ENCODE data around the gene ADARB2.

ADARB2 gene

DNA sequence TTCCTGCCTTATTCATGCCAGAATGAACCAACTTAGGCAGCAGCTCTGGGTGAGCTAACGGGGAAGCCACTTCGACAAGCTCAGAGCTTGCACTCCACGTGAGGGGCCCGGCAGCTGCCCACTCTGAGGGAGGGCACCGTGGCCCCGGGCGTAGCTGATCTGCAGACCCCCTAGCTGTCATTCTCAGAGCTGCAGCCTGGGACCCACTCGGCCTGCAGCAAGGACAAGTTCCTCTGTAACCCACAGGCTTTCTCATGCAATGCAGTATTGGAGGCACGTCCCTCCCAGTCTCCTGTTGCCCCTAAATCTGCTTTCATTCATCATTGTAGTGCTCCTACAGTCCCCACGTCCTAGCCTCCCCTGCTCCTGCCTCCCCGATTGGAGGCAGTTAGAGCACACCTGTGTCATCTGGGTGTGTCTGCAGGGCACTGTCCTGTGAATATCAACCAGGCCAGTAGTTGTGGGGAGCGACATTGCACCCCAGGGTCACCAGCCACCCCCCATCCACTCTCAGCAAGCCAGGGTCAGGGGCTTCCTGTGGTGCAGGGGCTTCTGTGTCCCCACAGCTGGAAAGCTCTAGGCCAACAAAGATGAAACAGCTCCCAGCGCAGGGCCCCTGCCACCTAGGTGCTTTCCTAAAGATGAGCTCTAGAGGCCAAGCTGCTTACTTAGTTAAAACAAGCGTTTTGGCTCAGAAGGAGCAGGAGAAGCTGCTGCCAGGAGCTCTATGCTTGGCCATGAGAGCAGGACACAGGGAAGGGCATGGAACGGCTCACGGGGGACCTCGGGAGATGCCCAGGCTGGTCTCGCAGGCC is 333.6 kb downstream of the ADARB2 start:
- no peak overlapping the region for H3K4me3 ChIP-seq (ENCODE audit: control insufficient read depth, low read depth, low read length)
- DNase-seq (ENCODE audit: low read depth), result no peak
- TF ChIP-seq, protein P1, sequence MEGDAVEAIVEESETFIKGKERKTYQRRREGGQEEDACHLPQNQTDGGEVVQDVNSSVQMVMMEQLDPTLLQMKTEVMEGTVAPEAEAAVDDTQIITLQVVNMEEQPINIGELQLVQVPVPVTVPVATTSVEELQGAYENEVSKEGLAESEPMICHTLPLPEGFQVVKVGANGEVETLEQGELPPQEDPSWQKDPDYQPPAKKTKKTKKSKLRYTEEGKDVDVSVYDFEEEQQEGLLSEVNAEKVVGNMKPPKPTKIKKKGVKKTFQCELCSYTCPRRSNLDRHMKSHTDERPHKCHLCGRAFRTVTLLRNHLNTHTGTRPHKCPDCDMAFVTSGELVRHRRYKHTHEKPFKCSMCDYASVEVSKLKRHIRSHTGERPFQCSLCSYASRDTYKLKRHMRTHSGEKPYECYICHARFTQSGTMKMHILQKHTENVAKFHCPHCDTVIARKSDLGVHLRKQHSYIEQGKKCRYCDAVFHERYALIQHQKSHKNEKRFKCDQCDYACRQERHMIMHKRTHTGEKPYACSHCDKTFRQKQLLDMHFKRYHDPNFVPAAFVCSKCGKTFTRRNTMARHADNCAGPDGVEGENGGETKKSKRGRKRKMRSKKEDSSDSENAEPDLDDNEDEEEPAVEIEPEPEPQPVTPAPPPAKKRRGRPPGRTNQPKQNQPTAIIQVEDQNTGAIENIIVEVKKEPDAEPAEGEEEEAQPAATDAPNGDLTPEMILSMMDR (IDR thresholded peaks at IDR 0.05; ENCODE audit: control insufficient read depth, insufficient read depth, low read depth, low read length, missing control alignments), result no peak

DNA sequence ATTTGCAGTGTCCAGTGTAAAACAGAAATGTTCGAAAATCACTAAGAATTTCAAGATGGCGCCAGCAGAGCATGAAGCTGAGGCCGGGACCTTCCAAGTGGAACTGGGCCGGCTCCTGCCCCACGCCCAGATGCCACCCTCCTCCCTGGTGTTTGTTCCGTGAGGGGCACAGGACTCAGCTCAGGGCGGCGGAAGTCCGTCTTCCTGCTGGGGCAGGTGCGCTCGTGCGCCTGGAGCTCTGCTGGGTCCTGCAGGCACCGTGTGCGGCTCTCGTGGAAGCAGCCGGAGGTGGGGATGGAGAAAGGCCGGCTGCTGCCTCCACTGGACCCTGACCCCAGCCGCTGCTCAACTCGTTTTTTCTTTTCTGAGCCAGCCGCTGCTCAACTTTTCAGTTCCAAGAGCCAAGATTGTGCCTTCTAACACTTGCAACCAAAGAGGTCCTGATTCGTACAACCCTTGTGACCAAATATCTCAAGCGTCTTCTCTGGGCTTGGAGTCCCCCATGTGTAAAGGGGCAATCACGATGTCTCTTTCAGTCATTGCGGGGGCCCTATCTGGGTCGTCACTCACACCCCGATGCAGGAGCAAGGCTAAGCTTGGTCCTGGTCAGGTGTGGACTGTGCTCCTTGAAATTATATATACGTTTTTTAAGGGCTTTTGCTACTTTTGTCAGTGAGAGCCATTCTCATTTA is 334.4 kb downstream of the ADARB2 start:
- DNase-seq (ENCODE audit: low read depth), result no peak
- TF ChIP-seq, protein P1 (IDR thresholded peaks at IDR 0.05; ENCODE audit: control insufficient read depth, insufficient read depth, low read depth, low read length, missing control alignments), result no peak
- H3K4me3 ChIP-seq (ENCODE audit: control insufficient read depth, low read depth, low read length), result no peak overlapping the region

DNA sequence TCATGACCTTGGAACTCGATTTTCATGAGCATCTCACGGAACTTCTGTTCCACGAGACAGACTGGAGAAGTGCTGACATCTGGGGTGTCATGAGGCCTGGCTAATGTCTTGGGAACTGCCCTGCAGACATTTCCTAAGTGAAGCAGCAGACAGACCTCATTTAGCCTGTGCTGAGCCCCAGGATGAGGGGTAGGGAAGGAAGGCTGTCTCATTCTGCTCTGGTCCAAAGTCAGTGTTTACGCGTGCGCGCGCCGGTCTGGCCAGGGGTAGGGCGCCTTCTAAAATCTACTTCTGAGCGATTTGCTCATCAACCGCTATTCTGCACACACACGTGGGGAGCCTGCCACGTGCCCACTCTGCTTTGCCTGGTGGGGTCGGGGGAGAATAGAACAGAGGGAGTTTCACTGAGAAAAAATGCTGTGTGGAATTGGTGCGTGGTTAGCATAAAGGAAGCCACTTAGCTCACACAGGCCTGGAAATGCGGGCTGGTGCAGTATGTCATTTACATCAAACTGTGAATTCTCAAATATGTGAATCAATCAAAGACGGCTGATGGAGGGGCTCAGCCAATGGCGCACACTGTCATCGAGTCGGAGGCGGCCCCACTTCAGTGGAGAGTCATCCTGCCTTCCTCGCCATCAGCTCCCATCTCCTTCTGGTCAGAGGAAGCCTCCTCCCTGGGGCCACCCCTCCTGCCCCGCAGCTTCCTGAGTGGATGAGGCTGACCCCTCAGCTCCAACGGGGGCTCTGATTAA is 335.1 kb downstream of the ADARB2 start:
- no peak for DNase-seq (ENCODE audit: low read depth)
- TF ChIP-seq, protein P1 (IDR thresholded peaks at IDR 0.05; ENCODE audit: control insufficient read depth, insufficient read depth, low read depth, low read length, missing control alignments), result no peak

DNA sequence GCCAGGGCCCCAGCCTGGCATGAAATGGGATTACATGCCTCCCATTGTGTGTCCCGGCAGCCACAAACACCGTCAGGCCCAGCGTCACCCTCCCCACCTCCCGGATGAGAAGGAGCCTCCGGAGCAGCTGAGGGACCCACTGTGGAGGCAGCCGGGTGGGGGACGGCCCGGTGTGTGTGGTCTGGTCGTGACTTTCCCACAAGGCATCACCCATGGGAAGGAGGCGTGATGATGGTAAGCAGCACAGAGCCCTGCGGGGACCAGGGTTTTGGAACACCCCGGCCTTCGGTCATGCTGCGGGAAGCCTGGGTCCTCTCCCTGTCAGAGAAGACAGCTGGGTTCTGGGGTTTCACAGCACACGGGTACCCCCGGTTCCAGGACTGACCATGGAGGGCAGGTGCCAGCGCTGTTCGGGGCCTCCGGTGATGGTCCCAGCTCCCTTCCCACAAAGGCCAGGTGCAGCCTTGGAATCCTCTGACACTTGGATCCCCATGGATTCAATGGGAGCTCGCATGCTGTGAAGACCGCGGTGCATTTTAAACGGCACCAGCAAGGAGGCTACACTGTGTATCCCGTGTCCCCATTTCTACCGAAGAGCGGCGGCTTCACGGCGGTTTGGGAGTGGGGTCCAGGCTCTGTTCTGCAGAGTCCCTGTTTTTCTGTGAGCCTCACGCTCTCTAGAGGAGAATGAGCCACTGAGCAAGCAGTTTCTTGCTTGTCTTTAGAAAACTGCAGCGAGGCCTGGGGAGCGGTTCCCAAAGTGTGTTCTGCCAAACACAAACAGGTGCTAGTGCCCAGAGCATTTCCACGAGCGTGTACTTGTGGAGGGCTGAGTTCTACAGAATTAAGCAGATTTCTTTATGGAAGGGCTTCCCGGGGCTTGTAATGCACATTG is 336.0 kb downstream of the ADARB2 start:
- no peak for DNase-seq (ENCODE audit: low read depth)
- TF ChIP-seq, protein P1 (IDR thresholded peaks at IDR 0.05; ENCODE audit: control insufficient read depth, insufficient read depth, low read depth, low read length, missing control alignments), result no peak
- no peak overlapping the region for H3K4me3 ChIP-seq (ENCODE audit: control insufficient read depth, low read depth, low read length)

More for the DNA sequence above, 335.1 kb downstream of the ADARB2 start:
- H3K4me3 ChIP-seq (ENCODE audit: control insufficient read depth, low read depth, low read length), result no peak overlapping the region

DNA sequence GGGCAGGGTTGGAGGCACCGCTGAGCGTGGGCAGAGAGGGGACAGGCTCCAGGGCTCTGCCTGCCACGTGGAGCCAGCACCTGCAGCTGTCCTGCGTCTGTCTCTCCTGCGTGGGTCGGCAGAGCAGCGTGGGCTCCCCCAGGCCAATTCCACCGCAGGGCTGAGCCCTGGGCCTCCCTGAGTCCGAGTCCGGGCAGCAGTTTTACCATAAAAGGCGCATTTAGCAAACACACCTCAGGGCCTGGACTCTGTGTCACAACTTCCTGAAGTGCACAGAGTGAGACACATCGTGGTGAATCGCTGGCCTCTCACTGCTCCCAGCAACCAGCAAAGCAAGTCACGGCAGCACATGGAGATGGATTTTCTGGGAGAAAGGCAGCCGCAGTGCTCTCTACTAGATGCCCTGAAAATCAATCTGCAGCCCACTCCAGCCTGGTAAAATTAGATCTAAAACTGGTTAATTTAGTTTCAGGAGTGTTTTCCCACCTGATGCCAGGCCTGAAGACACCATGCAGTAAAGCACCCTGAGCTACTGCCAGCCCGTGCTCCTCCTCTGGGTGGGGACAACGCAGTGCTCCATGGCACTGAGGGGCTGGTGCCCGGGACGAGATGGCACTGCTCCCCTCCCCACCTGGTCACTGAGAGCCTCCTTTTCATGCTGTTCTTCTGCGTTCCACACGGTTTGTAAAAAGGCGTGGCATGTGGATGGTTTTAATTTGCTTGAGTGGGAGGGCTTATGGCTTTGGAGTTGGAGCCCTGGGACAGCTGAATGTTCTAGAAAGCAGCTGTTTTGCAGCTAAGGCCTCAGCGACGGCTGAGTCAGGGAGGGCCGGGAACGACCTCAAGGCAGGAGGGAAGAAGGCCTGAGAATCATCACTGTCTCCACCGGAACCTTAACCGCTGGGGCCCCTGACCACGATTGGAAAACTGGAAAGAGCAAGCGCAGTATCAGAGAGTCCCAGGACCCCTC is 336.9 kb downstream of the ADARB2 start:
- TF ChIP-seq, protein P1 (IDR thresholded peaks at IDR 0.05; ENCODE audit: control insufficient read depth, insufficient read depth, low read depth, low read length, missing control alignments), result no peak
- no peak overlapping the region for H3K4me3 ChIP-seq (ENCODE audit: control insufficient read depth, low read depth, low read length)
- DNase-seq (ENCODE audit: low read depth), result no peak

Measured in AG09309 (cell line).